Cardiac muscle cell (in vitro differentiated cells and primary cell): ENCODE data around the gene PRG2. TPM values are rescaled to one million over a fixed set of nuclear protein-coding genes. Genes with fewer than 3 reads are reported as not detected.

Experiments used
- DNase-seq, 2 donors: peaks; one replicate each; pipeline versions ENCODE4 v3.0.0 to v3.0.0-alpha.2; 2010 to 2017; ENCODE audit warnings: low read depth in 1 of 2, low spot score in 1 of 2
- H3K27ac ChIP-seq: fragments of 200-600 bp; sonication (generic); 2 replicates; pipeline ENCODE4 v1.5.1; 2016
- H3K27me3 ChIP-seq: fragments of 200-600 bp; sonication (generic); 2 replicates; pipeline ENCODE4 v1.6.0; 2016; ENCODE audit warnings: control low read depth
- H3K36me3 ChIP-seq: fragments of 200-600 bp; sonication (generic); 2 replicates; pipeline ENCODE4 v1.5.1; 2016; ENCODE audit warnings: control low read depth
- H3K4me1 ChIP-seq: fragments of 200-600 bp; sonication (generic); 2 replicates; pipeline ENCODE4 v1.8.1; 2017; ENCODE audit warnings: low read depth, mild to moderate bottlenecking, mixed run types
- H3K4me3 ChIP-seq: fragments of 200-600 bp; sonication (generic); 2 replicates; pipeline ENCODE4 v1.5.1; 2016; ENCODE audit warnings: mild to moderate bottlenecking
- H3K9me3 ChIP-seq: fragments of 200-600 bp; sonication (generic); 2 replicates; pipeline ENCODE4 v1.5.1; 2017; ENCODE audit warnings: low read depth, mild to moderate bottlenecking, control low read depth
- polyA plus RNA-seq: library from polyadenylated mRNA; unstranded; fragments of >200 nt; fragmentation: Nextera tagmentation; extraction: Ambion mirVana; gene quantifications from 2 replicates; pipeline ENCODE4 v1.2.1, GENCODE V29; 2016
- total RNA-seq: library from RNA; depleted of rRNA; stranded (reverse); fragments of >200 nt; gene quantifications from 2 replicates; pipeline ENCODE4 v1.2.3, GENCODE V29; 2016
- TF ChIP-seq, protein P1 (sequence below): IDR thresholded peaks from 2 replicates; pipeline ENCODE4 v1.5.1; 2012; ENCODE audit warnings: low read depth, mild to moderate bottlenecking, low read length

PRG2 gene
- total and polyA plus RNA-seq, 2 experiments from 2014 or later, result not detected

DNA sequence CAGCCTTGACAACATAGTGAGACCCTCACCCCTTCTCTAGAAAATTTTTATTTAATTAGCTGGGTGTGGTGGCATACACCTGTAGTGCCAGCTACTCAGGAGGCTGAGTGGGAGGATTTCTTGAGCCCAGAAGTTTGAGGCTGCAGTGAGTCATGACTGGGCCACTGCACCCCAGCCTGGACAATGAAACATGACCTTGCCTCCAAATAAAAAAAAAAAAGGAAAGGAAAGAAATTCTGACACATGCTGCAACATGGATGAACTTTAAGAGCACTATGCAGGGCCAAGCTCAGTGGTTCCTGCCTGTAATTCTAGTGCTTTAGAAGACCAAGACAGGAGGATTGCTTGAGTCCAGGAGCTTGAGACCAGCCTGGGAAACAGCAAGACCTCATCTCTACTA, 27.7 kb upstream of the PRG2 start:
- Histone ChIP-seq H3K4me3 (no peak overlapping the region), H3K9me3 (no peaks in the 10 kb centered on the region), H3K36me3 (no peaks in the 10 kb centered on the region), H3K27me3 (no peaks in the 10 kb centered on the region), H3K27ac (no peak overlapping the region), H3K4me1 (no peaks in the 10 kb centered on the region)
- TF ChIP-seq, protein P1, sequence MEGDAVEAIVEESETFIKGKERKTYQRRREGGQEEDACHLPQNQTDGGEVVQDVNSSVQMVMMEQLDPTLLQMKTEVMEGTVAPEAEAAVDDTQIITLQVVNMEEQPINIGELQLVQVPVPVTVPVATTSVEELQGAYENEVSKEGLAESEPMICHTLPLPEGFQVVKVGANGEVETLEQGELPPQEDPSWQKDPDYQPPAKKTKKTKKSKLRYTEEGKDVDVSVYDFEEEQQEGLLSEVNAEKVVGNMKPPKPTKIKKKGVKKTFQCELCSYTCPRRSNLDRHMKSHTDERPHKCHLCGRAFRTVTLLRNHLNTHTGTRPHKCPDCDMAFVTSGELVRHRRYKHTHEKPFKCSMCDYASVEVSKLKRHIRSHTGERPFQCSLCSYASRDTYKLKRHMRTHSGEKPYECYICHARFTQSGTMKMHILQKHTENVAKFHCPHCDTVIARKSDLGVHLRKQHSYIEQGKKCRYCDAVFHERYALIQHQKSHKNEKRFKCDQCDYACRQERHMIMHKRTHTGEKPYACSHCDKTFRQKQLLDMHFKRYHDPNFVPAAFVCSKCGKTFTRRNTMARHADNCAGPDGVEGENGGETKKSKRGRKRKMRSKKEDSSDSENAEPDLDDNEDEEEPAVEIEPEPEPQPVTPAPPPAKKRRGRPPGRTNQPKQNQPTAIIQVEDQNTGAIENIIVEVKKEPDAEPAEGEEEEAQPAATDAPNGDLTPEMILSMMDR, result no peak
- DNase-seq, result no peak

DNA sequence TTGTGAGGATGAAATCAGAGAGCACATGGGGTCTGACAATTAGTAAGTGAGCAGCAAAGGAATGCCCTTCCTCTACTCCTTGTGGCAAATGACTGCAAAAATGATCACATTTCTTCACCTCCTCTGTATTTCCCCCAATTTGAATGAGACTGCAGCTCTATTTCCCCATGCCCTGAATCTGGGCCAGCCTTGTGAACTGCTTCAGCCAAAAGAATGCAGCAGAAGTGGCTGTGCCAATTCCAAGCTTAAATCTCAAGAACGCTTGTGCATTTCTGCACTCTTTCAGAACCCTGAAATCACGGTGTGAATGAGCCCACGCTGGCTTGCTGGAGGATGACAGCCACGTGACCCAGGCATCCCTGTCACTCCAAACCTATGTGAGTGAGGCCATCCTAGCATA, 26.6 kb upstream of the PRG2 start:
- H3K9me3 ChIP-seq, result no peaks in the 10 kb centered on the region
- H3K36me3 ChIP-seq, result no peaks in the 10 kb centered on the region
- no peaks in the 10 kb centered on the region for H3K4me1 ChIP-seq
- H3K27me3 ChIP-seq, result no peaks in the 10 kb centered on the region
- TF ChIP-seq, protein P1, result no peak
- no peak overlapping the region for H3K27ac ChIP-seq
- DNase-seq, result peak in 1 of 2 donors; percentile 89
- no peak overlapping the region for H3K4me3 ChIP-seq

DNA sequence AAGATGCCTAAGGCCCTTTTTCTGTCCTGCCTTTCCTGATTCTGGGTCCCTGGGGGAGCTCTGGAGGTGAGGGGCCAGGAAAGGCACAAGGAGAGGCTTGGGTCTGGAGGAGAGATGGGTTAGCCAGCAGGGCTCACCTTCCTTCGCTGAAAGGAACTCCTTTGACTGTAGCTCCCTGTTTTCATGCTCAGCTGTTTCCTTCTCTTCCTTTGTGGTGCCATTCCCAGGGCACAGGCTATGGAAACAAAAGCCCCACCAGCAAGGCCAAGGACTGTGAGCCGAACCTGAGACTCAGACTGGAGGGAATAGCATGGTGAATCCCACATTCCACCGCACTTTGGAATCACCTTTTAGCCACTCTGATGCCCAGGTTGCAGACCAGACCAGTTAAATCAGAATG, 26.0 kb upstream of the PRG2 start:
- Histone ChIP-seq H3K4me3 (no peak overlapping the region), H3K27me3 (no peaks in the 10 kb centered on the region), H3K9me3 (no peaks in the 10 kb centered on the region), H3K4me1 (no peaks in the 10 kb centered on the region), H3K36me3 (no peaks in the 10 kb centered on the region), H3K27ac (no peak overlapping the region)
- TF ChIP-seq, protein P1, result no peak
- no peak for DNase-seq

DNA sequence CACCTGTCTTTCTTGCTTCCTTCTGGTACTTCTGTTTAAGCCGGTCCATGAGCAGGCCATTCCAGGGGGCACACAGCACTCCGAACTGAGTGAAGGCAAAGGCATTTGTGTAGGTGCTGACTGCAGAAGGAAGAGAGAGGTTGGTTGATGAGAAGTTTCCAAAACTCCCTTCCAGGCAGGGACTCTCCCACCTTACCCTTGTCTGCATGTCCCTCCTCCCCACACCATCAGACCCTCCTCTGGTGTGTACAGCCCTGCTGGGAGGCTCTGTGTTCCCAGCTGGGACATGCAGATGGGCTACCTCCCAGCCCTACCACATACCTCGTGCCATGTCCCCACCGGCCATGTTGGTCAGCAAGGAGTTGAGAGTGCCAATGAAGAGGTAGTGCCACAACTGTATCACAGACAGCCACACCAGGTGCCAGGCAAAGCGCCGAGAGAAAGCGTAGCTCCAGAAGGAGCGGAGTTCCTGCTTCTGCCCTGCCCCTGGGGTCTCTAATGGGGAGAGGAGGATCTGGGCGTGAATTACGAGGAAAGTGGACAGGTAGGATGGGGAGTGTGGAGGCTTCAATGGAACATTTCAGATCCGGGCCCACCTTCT, 24.3 kb upstream of the PRG2 start:
- no peak overlapping the region for H3K27ac ChIP-seq
- H3K9me3 ChIP-seq, result no peaks in the 10 kb centered on the region
- H3K27me3 ChIP-seq, result no peaks in the 10 kb centered on the region
- TF ChIP-seq, protein P1, result no peak
- no peaks in the 10 kb centered on the region for H3K36me3 ChIP-seq
- no peaks in the 10 kb centered on the region for H3K4me1 ChIP-seq
- H3K4me3 ChIP-seq, result no peak overlapping the region
- DNase-seq, result no peak

DNA sequence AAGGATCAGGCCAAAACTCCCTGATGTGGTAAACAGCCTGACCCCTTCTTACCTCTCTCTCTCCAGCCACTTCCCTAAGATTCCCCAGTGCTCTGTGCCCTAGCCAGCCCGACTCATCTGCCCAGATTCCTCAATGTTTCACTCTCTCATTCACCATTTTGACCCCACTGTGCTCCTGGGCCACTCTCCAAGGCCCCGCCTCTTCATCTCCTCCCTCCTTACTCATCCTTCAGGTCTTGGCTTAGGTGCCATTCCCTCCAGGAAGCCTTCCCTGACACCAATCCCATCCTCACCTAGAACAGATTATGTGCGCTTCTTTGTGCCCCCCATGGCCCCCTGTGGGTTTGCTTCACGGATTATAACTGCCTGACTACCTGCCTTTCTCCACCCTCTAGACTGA, 23.2 kb upstream of the PRG2 start:
- Histone ChIP-seq H3K27ac (no peak overlapping the region), H3K4me3 (no peak overlapping the region), H3K9me3 (no peaks in the 10 kb centered on the region), H3K36me3 (no peaks in the 10 kb centered on the region), H3K4me1 (no peaks in the 10 kb centered on the region), H3K27me3 (no peaks in the 10 kb centered on the region)
- DNase-seq, result no peak
- TF ChIP-seq, protein P1, result no peak
